WI38 (cell line): ENCODE results near the gene KRTAP10-5.
A peak's percentile ranks its signal among the peaks of the same experiment; 100 is the strongest.

Source experiments
- H3K4me3 ChIP-seq: 2 replicates; pipeline ENCODE4 v1.5.1; 2011; ENCODE audit warnings: low read depth, mild to moderate bottlenecking, control low read depth, low read length
- TF ChIP-seq, protein P1 (sequence below): IDR thresholded peaks from 2 replicates; pipeline ENCODE4 v1.5.1; 2012; ENCODE audit warnings: low read depth, mild to moderate bottlenecking, control low read depth, low read length

Gene KRTAP10-5

DNA sequence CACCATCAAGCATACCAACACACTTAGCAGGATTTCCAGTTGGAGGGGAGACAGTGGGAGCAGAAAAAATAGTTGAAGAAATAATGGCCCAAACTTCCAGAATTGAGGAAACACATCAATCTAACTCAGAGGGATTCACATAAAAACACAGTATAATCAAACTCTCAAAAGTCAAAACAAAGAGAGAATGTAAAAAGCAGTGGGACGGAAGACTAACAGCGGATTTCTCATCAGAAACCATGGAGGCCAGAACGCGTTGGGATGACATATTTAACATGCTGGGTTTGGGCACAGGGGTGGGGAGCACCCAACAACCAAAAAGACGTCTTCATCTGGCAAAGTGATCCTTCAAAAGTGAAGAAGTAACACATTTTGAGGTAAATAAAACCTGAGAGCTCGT lies 39.5 kb upstream of the KRTAP10-5 start:
- H3K4me3 ChIP-seq, result no peak overlapping the region
- TF ChIP-seq, protein P1, sequence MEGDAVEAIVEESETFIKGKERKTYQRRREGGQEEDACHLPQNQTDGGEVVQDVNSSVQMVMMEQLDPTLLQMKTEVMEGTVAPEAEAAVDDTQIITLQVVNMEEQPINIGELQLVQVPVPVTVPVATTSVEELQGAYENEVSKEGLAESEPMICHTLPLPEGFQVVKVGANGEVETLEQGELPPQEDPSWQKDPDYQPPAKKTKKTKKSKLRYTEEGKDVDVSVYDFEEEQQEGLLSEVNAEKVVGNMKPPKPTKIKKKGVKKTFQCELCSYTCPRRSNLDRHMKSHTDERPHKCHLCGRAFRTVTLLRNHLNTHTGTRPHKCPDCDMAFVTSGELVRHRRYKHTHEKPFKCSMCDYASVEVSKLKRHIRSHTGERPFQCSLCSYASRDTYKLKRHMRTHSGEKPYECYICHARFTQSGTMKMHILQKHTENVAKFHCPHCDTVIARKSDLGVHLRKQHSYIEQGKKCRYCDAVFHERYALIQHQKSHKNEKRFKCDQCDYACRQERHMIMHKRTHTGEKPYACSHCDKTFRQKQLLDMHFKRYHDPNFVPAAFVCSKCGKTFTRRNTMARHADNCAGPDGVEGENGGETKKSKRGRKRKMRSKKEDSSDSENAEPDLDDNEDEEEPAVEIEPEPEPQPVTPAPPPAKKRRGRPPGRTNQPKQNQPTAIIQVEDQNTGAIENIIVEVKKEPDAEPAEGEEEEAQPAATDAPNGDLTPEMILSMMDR, result no peak

DNA sequence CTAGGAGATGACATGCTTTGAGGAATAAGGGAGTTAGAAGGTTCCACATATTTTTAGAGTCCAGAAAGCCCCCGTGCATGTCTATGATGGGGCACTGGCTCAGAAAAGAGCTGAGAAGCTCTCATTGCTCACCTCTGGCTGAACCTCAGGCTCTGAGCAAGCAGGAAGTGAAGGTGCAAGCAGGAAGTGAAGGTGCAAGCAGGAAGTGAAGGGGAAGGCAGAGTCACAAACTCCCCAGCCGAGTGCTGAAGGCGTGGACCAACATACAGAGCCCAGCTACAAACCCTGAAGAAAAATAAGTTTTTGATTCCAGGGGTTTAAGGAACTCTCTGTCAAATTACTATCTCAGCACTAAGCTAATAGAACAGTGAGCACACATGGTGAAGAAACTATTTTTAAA lies 38.5 kb upstream of the KRTAP10-5 start:
- no peak overlapping the region for H3K4me3 ChIP-seq
- TF ChIP-seq, protein P1, result no peak

DNA sequence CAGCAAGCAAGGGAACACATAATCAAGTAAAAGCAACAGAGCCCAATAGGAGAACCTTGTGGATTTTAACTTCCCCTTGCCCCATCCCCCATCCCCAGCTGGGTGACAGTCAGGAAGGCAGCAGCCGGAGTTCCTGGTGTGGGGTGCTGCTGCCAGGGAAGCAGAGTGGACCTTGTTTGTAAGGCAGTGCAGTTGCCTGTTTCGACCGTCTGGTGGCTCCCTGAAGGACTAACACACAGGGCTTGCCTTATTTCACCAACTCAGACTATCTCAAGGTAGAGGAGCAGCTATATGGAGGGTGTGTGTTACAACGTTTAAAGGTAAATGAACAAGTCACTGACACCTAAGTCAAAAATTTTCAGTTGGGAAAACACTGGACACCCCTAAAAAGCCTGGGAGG lies 38.1 kb upstream of the KRTAP10-5 start:
- no peak overlapping the region for H3K4me3 ChIP-seq
- TF ChIP-seq, protein P1, result peak; percentile 37

DNA sequence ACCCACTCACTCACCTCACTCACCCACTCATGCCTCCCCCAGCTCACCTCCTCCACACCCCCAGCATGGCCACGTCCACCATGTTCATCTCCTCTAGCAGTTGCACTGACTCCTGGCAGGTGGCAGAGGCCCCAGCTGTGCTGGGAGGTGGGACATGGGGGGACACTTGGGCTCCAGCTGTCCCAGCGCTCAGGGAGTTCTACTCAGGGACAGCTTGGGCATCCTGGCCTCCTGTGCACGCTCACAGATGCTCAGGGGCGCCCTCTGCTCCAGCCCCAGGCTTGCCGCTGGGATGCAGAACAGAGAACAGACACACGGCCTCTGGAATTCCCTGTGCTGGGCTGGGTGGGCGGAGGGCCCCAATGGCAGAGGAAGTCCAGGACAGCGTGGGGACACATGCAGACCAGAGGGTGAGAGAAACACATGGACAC lies 36.7 kb upstream of the KRTAP10-5 start:
- TF ChIP-seq, protein P1, result no peak
- H3K4me3 ChIP-seq, result no peak overlapping the region

DNA sequence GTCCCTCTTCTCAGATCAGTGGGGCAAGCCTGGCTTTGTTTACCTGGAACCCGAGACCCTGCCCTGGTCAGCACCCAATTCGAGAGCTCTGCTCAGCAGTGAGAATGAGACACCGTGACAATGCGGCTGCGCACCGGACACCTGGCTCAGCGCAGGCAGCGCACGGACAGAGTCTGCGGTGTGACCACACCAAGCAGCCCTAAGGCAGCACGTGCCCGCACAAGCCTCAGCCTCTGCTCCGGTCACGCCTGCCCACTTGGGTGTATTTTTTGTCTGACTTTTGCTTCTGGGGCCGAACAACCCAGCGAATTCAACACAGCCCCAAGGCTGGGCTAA lies 36.2 kb upstream of the KRTAP10-5 start:
- no peak overlapping the region for H3K4me3 ChIP-seq
- TF ChIP-seq, protein P1, result no peak

DNA sequence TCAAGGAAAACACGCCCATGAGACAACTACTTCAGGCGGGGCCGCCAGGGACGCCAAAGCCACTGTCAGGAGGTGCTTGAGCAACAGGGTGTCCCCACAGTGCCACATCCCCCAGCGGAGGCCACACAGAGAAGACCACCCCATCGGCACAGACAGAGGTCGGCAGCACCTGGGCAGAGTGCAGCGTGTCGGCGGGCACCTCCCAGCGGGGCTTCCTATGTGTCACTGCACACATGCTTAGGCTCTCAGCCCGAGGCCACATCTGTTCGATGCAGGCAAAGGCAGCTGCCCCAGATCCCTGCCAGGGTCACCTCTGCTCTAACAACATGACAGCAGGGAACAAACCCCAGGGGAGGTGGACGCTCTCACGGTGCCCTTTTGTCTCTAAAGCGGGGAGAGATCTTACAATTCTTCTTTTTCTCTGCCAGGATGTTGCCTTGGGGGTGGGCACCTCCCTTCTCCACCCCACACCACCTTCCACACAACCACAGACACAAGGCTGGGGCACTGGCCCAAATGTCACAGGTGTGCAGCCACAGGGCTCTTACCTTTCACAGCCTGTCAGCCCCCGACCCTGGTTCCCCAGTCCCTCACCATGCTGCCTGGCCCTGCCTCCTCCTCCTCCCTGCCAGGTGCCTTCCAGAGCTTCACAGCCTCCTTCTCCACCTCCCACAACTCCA lies 35.6 kb upstream of the KRTAP10-5 start:
- TF ChIP-seq, protein P1, result no peak
- no peak overlapping the region for H3K4me3 ChIP-seq

DNA sequence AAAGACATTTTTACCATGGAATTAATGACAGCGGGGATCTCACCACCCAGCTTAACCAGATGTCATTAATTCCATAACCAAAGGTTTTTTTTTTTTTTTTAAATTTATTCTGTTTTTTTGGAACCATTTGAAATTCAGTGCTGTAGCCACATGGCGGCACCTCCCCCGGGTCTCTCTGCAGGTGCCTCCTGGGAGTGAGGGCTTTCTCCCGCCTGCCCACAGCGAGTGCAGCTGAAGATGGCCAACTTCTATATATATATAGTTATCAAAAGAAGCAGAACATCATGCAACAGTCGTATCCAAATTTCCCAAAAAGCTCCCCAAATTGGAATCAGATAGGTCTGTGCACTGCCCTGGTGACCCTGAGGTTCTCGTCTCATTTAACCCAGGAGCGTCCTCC lies 35.1 kb upstream of the KRTAP10-5 start:
- H3K4me3 ChIP-seq, result no peak overlapping the region
- TF ChIP-seq, protein P1, result no peak
